ENCODE data around the gene HK3. TPM values are rescaled to one million over a fixed set of nuclear protein-coding genes. Genes with fewer than 3 reads are reported as not detected.

The HK3 gene
- total RNA-seq, 1 donor from 2014 or later = under 0.01 TPM

GRCh38 chr5:176902911-176903664 is 3.9 kb upstream of the HK3 start:
- DNase-seq (ENCODE audit: low read depth, low spot score) = no peak

- DNase-seq (ENCODE audit: low read depth, low spot score) = no peak
Observed at GRCh38 chr5:176902102-176902814, 3.1 kb upstream of the HK3 start.

- DNase-seq (ENCODE audit: low read depth, low spot score) = no peak
Observed at GRCh38 chr5:176901260-176902101, 2.3 kb upstream of the HK3 start.

GRCh38 chr5:176900780-176901204 is 1.6 kb upstream of the HK3 start:
- no peak for DNase-seq (ENCODE audit: low read depth, low spot score)

GRCh38 chr5:176899946-176900779 is 1.0 kb upstream of the HK3 start:
- no peak for DNase-seq (ENCODE audit: low read depth, low spot score)

- no peak for DNase-seq (ENCODE audit: low read depth, low spot score)
Observed at GRCh38 chr5:176897263-176897662, 1.9 kb downstream of the HK3 start.

GRCh38 chr5:176895831-176896230 is 3.3 kb downstream of the HK3 start:
- no peak for DNase-seq (ENCODE audit: low read depth, low spot score)

GRCh38 chr5:176894298-176894697 is 4.8 kb downstream of the HK3 start:
- DNase-seq (ENCODE audit: low read depth, low spot score) = no peak

GRCh38 chr5:176892663-176893062 is 6.5 kb downstream of the HK3 start:
- DNase-seq (ENCODE audit: low read depth, low spot score) = no peak

- DNase-seq (ENCODE audit: low read depth, low spot score) = no peak
Observed at GRCh38 chr5:176891331-176891958, 7.7 kb downstream of the HK3 start.

- DNase-seq (ENCODE audit: low read depth, low spot score) = no peak
Observed at GRCh38 chr5:176890455-176891330, 8.5 kb downstream of the HK3 start.

- no peak for DNase-seq (ENCODE audit: low read depth, low spot score)
Observed at GRCh38 chr5:176889321-176890280, 9.5 kb downstream of the HK3 start.

GRCh38 chr5:176888865-176889165 is 10.3 kb downstream of the HK3 start:
- DNase-seq (ENCODE audit: low read depth, low spot score) = no peak

GRCh38 chr5:176888016-176888864 is 10.9 kb downstream of the HK3 start:
- DNase-seq (ENCODE audit: low read depth, low spot score) = no peak

- no peak for DNase-seq (ENCODE audit: low read depth, low spot score)
Observed at GRCh38 chr5:176887252-176887849, 11.8 kb downstream of the HK3 start.

GRCh38 chr5:176886336-176887251 is 12.6 kb downstream of the HK3 start:
- no peak for DNase-seq (ENCODE audit: low read depth, low spot score)
